KMS-11 (cell line): ENCODE results near the gene IPP.
"Not testable (repeated sequence)": the region's sequence is repeated elsewhere in the genome, so short reads cannot be mapped to it uniquely, and the experiment has no call there.

ENCODE experiments used
- H2AFZ ChIP-seq: fragments of 200-600 bp; sonication (generic); 2 replicates; pipeline ENCODE4 v1.6.1; 2016; ENCODE audit warnings: antibody characterized with exemption, mixed run types, low read depth
- H3K27ac ChIP-seq: fragments of 200-600 bp; sonication (generic); 2 replicates; pipeline ENCODE4 v1.6.1; 2016; ENCODE audit warnings: mild to moderate bottlenecking, mixed run types
- H3K27me3 ChIP-seq: fragments of 200-600 bp; sonication (generic); 2 replicates; pipeline ENCODE4 v1.6.1; 2017; ENCODE audit warnings: mild to moderate bottlenecking, low read depth, mixed run types, moderate library complexity; ENCODE audit not compliant: insufficient read depth
- H3K36me3 ChIP-seq: fragments of 200-600 bp; sonication (generic); 2 replicates; pipeline ENCODE4 v1.6.1; 2017; ENCODE audit warnings: mild to moderate bottlenecking, mixed run types; ENCODE audit not compliant: insufficient read depth
- H3K4me1 ChIP-seq: fragments of 200-600 bp; sonication (generic); 2 replicates; pipeline ENCODE4 v1.6.1; 2016; ENCODE audit warnings: mild to moderate bottlenecking, low read depth, mixed run types; ENCODE audit not compliant: poor library complexity, severe bottlenecking
- H3K4me2 ChIP-seq: fragments of 200-600 bp; sonication (generic); 2 replicates; pipeline ENCODE4 v1.7.0; 2016; ENCODE audit warnings: mild to moderate bottlenecking, mixed run types
- H3K4me3 ChIP-seq: fragments of 200-600 bp; sonication (generic); IDR thresholded peaks from 2 replicates; pipeline ENCODE4 v1.6.1; 2017; ENCODE audit warnings: low read depth, low read length, mixed read lengths; ENCODE audit not compliant: insufficient read depth
- H3K79me2 ChIP-seq: fragments of 200-600 bp; sonication (generic); 2 replicates; pipeline ENCODE4 v1.6.1; 2016; ENCODE audit warnings: low read depth, mixed run types; ENCODE audit not compliant: insufficient read depth
- H3K9ac ChIP-seq: fragments of 200-600 bp; sonication (generic); 2 replicates; pipeline ENCODE4 v1.6.1; 2016; ENCODE audit warnings: mild to moderate bottlenecking, mixed run types
- H4K20me1 ChIP-seq: fragments of 200-600 bp; sonication (generic); 2 replicates; pipeline ENCODE4 v1.6.1; 2016; ENCODE audit warnings: mild to moderate bottlenecking, mixed run types; ENCODE audit not compliant: insufficient read depth
- TF ChIP-seq, protein P1 (sequence below): fragments of 200-600 bp; sonication (generic); conservative IDR thresholded peaks from 2 replicates; pipeline ENCODE4 v1.6.1; 2017; ENCODE audit warnings: low read depth, mild to moderate bottlenecking, antibody characterized with exemption, low read length, moderate library complexity, mixed read lengths

Gene IPP

GRCh38 chr1:45752014-45752413 is 1.6 kb upstream of the IPP start:
- H3K4me1 ChIP-seq, result peaks cover 31% of the 10 kb centered on the region
- TF ChIP-seq, protein P1, sequence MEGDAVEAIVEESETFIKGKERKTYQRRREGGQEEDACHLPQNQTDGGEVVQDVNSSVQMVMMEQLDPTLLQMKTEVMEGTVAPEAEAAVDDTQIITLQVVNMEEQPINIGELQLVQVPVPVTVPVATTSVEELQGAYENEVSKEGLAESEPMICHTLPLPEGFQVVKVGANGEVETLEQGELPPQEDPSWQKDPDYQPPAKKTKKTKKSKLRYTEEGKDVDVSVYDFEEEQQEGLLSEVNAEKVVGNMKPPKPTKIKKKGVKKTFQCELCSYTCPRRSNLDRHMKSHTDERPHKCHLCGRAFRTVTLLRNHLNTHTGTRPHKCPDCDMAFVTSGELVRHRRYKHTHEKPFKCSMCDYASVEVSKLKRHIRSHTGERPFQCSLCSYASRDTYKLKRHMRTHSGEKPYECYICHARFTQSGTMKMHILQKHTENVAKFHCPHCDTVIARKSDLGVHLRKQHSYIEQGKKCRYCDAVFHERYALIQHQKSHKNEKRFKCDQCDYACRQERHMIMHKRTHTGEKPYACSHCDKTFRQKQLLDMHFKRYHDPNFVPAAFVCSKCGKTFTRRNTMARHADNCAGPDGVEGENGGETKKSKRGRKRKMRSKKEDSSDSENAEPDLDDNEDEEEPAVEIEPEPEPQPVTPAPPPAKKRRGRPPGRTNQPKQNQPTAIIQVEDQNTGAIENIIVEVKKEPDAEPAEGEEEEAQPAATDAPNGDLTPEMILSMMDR, result no peak
- peak overlapping the region; percentile 76 for H3K4me2 ChIP-seq
- H3K36me3 ChIP-seq, result no peaks in the 10 kb centered on the region
- H2AFZ ChIP-seq, result peak overlapping the region; percentile 79
- H3K4me3 ChIP-seq, result no peak overlapping the region
- H3K27me3 ChIP-seq, result no peaks in the 10 kb centered on the region
- H3K9ac ChIP-seq, result no peak overlapping the region; the same call in 1 of the 2 replicates
- H3K79me2 ChIP-seq, result no peaks in the 10 kb centered on the region
- peak overlapping the region; percentile 86 for H3K27ac ChIP-seq
- no peaks in the 10 kb centered on the region for H4K20me1 ChIP-seq

DNA sequence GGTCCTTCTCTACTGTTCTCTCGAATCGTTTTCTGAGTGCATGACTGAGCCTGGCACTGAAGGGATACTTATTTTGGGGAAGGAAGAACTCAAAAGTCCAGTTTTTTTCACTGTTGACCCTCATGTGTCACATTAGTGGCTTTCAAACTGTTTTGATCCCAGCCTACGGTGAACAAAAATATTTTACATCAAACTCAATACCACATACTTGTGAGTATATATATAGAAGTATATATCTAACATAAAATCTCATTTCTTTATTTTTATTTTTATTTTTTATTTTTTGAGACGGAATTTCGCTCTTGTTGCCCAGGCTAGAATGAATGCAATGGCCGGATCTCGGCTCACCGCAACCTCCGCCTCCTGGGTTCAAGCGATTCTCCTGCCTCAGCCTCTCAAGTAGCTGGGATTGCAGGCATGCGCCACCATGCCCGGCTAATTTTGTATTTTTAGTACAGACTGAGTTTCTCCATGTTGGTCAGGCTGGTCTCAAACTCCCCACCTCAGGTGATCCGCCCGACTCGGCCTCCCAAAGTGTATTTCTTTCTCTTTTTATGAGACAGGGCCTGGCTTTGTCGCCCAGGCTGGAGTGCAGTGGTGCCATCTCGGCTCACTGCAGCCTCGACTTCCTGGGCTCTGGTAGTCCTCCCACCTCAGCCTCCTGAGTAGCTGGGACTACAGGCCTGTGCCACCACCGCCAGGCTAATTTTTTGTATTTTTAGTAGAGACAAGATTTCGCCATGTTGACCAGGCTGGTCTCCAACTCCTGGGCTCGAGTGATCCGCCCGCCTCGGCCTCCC is 786 bp upstream of the IPP start:
- not testable (repeated sequence) for H3K36me3 ChIP-seq, H4K20me1 ChIP-seq, H3K4me3 ChIP-seq, H3K79me2 ChIP-seq, H3K27me3 ChIP-seq
- peak overlapping the region; percentile 82; the same call in 1 of the 2 replicates for H3K9ac ChIP-seq
- H2AFZ ChIP-seq, result peak overlapping the region; percentile 89
- H3K4me1 ChIP-seq, result peaks cover 31% of the 10 kb centered on the region
- H3K27ac ChIP-seq, result peak overlapping the region; percentile 86
- H3K4me2 ChIP-seq, result peak overlapping the region; percentile 76

DNA sequence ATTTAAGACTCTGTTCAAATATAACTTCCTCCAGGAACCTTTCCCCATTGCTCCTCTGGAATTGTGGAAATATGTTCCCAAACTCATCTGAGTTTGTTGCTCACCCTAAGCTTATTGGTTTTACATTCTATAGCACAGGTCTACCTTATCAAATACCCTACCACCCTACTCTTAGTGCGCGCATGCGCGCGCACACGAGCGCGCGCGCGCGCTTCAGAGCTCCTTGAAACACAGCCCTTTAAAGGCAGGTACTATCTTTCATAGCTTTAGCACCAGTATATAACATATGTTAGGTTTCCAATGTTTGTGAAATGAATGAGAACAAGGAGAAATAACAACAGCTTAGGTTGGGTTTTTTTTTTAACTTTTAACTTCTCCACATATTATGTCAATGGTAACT is 3.5 kb downstream of the IPP start:
- Histone ChIP-seq H3K27ac (no peak overlapping the region), H3K36me3 (no peaks in the 10 kb centered on the region), H3K4me2 (no peak overlapping the region), H3K27me3 (no peaks in the 10 kb centered on the region), H3K79me2 (no peaks in the 10 kb centered on the region), H3K4me1 (peaks cover 16% of the 10 kb centered on the region), H3K9ac (no peak overlapping the region), H3K4me3 (no peak overlapping the region), H2AFZ (no peak overlapping the region), H4K20me1 (no peaks in the 10 kb centered on the region)
- TF ChIP-seq, protein P1, result no peak

DNA sequence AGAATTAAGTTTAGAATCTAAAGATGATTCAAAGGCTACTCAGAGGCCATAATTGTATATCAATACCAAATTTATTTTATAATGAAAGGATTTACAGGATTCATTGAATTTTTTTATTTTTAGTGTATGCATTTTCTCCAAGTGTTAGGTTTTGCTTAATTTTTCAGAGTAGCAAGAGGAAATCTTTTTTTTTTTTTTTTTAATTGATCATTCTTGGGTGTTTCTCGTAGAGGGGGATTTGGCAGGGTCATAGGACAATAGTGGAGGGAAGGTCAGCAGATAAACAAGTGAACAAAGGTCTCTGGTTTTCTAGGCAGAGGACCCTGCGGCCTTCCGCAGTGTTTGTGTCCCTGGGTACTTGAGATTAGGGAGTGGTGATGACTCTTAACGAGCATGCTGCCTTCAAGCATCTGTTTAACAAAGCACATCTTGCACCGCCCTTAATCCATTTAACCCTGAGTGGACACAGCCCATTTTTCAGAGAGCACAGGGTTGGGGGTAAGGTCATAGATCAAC is 10.8 kb downstream of the IPP start:
- not testable (repeated sequence) for H3K9ac ChIP-seq, H3K4me2 ChIP-seq, H4K20me1 ChIP-seq, H3K27me3 ChIP-seq, H3K4me3 ChIP-seq, H3K4me1 ChIP-seq, H3K27ac ChIP-seq, H3K79me2 ChIP-seq, H2AFZ ChIP-seq, H3K36me3 ChIP-seq

- H3K4me3 ChIP-seq, result no peak overlapping the region
- H3K4me2 ChIP-seq, result no peak overlapping the region
- TF ChIP-seq, protein P1, result no peak
- H3K27ac ChIP-seq, result no peak overlapping the region
- no peaks in the 10 kb centered on the region for H3K79me2 ChIP-seq
- no peaks in the 10 kb centered on the region for H3K36me3 ChIP-seq
- H3K4me1 ChIP-seq, result no peaks in the 10 kb centered on the region
- H2AFZ ChIP-seq, result no peak overlapping the region
- H3K27me3 ChIP-seq, result no peaks in the 10 kb centered on the region
- no peaks in the 10 kb centered on the region for H4K20me1 ChIP-seq
- no peak overlapping the region for H3K9ac ChIP-seq
Observed at GRCh38 chr1:45739137-45739536, 11.3 kb downstream of the IPP start.
